Esophagus (tissue), 2 donors: ENCODE measurements around the gene SLC8A1. TPM values are rescaled to one million over a fixed set of nuclear protein-coding genes. Genes with fewer than 3 reads are reported as not detected.

ENCODE experiments used
- H3K27ac ChIP-seq, 2 donors: one replicate each; pipeline ENCODE4 v1.5.1; 2013; ENCODE audit warnings: low read depth in 2 of 2, mild to moderate bottlenecking in 2 of 2, inconsistent platforms in 1 of 2, low read length in 1 of 2, moderate library complexity in 1 of 2
- H3K27me3 ChIP-seq, 2 donors: one replicate each; pipeline ENCODE4 v1.6.1; 2013; ENCODE audit warnings: low read length in 2 of 2, control low read depth in 1 of 2, mild to moderate bottlenecking in 1 of 2; ENCODE audit not compliant: insufficient read depth in 2 of 2, control insufficient read depth in 1 of 2
- H3K36me3 ChIP-seq, 2 donors: one replicate each; pipeline ENCODE4 v1.6.1; 2013; ENCODE audit warnings: low read length in 1 of 2; ENCODE audit not compliant: control insufficient read depth in 2 of 2, insufficient read depth in 2 of 2
- H3K4me1 ChIP-seq, 2 donors: one replicate each; pipeline ENCODE4 v1.6.1; 2013; ENCODE audit warnings: low read length in 1 of 2; ENCODE audit not compliant: control insufficient read depth in 2 of 2, insufficient read depth in 2 of 2
- H3K4me3 ChIP-seq, 2 donors: one replicate each; pipeline ENCODE4 v1.5.1; 2013; ENCODE audit warnings: low read length in 2 of 2, mild to moderate bottlenecking in 2 of 2, low read depth in 1 of 2, moderate library complexity in 1 of 2
- H3K9me3 ChIP-seq, 2 donors: one replicate each; pipeline ENCODE4 v1.6.1; 2013; ENCODE audit warnings: mild to moderate bottlenecking in 2 of 2, low read depth in 1 of 2, low read length in 1 of 2, moderate library complexity in 1 of 2; ENCODE audit not compliant: control insufficient read depth in 2 of 2, insufficient read depth in 1 of 2
- WGBS, 2 donors: extraction: QIAGEN DNeasy Blood & Tissue Kit; methylation state at CpG; one replicate each; pipeline ENCODE4 v1.1.7; 2013; 5-methylcytosine and 5-hydroxymethylcytosine counted together
- polyA plus RNA-seq, 2 donors: library from polyadenylated mRNA; stranded (reverse); fragments of 200-250 nt; gene quantifications; one replicate each; pipeline ENCODE4 v1.2.3, GENCODE V29; 2013
- donor health status: healthy with polysubstance abuse.
- donor health status: Bipolar disorder and iron deficiency.

The SLC8A1 gene
- polyA plus RNA-seq, 2 donors: 0.26 to 0.73 TPM

GRCh38 chr2:40181855-40182254, 270.0 kb downstream of the SLC8A1 start:
- 83 to 90% methylated on average over 3 of the region's 3 CpGs for WGBS, 2 donors
- H3K27ac ChIP-seq: no peak overlapping the region
- no peaks in the 10 kb centered on the region for H3K9me3 ChIP-seq
- H3K36me3 ChIP-seq: no peaks in the 10 kb centered on the region
- H3K4me1 ChIP-seq: no peaks in the 10 kb centered on the region
- H3K27me3 ChIP-seq: no peaks in the 10 kb centered on the region
- no peak overlapping the region for H3K4me3 ChIP-seq

- no peaks in the 10 kb centered on the region for H3K4me1 ChIP-seq
- WGBS, 2 donors: 93 to 97% methylated on average over 2 of the region's 2 CpGs
- no peak overlapping the region for H3K27ac ChIP-seq
- no peaks in the 10 kb centered on the region for H3K27me3 ChIP-seq
- H3K4me3 ChIP-seq: no peak overlapping the region
- no peaks in the 10 kb centered on the region for H3K36me3 ChIP-seq
- no peaks in the 10 kb centered on the region for H3K9me3 ChIP-seq
Observed at GRCh38 chr2:40179801-40180200, 272.1 kb downstream of the SLC8A1 start.

GRCh38 chr2:40178971-40179370, 272.9 kb downstream of the SLC8A1 start:
- H3K36me3 ChIP-seq: no peaks in the 10 kb centered on the region
- no peak overlapping the region for H3K4me3 ChIP-seq
- H3K27ac ChIP-seq: no peak overlapping the region
- H3K9me3 ChIP-seq: no peaks in the 10 kb centered on the region
- H3K27me3 ChIP-seq: no peaks in the 10 kb centered on the region
- 76 to 78% methylated on average over 3 of the region's 3 CpGs for WGBS, 2 donors
- no peaks in the 10 kb centered on the region for H3K4me1 ChIP-seq

GRCh38 chr2:40178171-40178778, 273.6 kb downstream of the SLC8A1 start:
- Histone ChIP-seq H3K27me3 (no peaks in the 10 kb centered on the region), H3K27ac (no peak overlapping the region), H3K9me3 (no peaks in the 10 kb centered on the region), H3K36me3 (no peaks in the 10 kb centered on the region), H3K4me3 (no peak overlapping the region), H3K4me1 (no peaks in the 10 kb centered on the region)
- 92 to 93% methylated on average over 6 of the region's 6 CpGs for WGBS, 2 donors

- WGBS, 2 donors: 67 to 69% methylated on average over 6 of the region's 6 CpGs
- H3K4me1 ChIP-seq: no peaks in the 10 kb centered on the region
- no peak overlapping the region for H3K27ac ChIP-seq
- no peaks in the 10 kb centered on the region for H3K36me3 ChIP-seq
- H3K4me3 ChIP-seq: no peak overlapping the region
- no peaks in the 10 kb centered on the region for H3K9me3 ChIP-seq
- no peaks in the 10 kb centered on the region for H3K27me3 ChIP-seq
Observed at GRCh38 chr2:40177366-40177765, 274.5 kb downstream of the SLC8A1 start.

- 77% methylated on average over 2 of the region's 2 CpGs for WGBS, 2 donors
- H3K9me3 ChIP-seq: no peaks in the 10 kb centered on the region
- H3K4me1 ChIP-seq: no peaks in the 10 kb centered on the region
- no peaks in the 10 kb centered on the region for H3K27me3 ChIP-seq
- no peak overlapping the region for H3K27ac ChIP-seq
- H3K4me3 ChIP-seq: no peak overlapping the region
- no peaks in the 10 kb centered on the region for H3K36me3 ChIP-seq
Observed at GRCh38 chr2:40173276-40173675, 278.6 kb downstream of the SLC8A1 start.

- Histone ChIP-seq H3K27me3 (no peaks in the 10 kb centered on the region), H3K36me3 (no peaks in the 10 kb centered on the region), H3K27ac (no peak overlapping the region), H3K4me1 (no peaks in the 10 kb centered on the region), H3K4me3 (no peak overlapping the region), H3K9me3 (no peaks in the 10 kb centered on the region)
- 93 to 94% methylated on average over 3 of the region's 3 CpGs for WGBS, 2 donors
Observed at GRCh38 chr2:40169856-40170255, 282.0 kb downstream of the SLC8A1 start.

- no peaks in the 10 kb centered on the region for H3K9me3 ChIP-seq
- no peaks in the 10 kb centered on the region for H3K27me3 ChIP-seq
- no peaks in the 10 kb centered on the region for H3K4me1 ChIP-seq
- 86 to 97% methylated on average over 2 of the region's 2 CpGs for whole genome bisulfite sequencing, 2 donors
- no peaks in the 10 kb centered on the region for H3K36me3 ChIP-seq
- no peak overlapping the region for H3K4me3 ChIP-seq
- H3K27ac ChIP-seq: no peak overlapping the region
Observed at GRCh38 chr2:40169430-40169829, 282.5 kb downstream of the SLC8A1 start.

- Histone ChIP-seq H3K4me3 (no peak overlapping the region), H3K27ac (no peak overlapping the region), H3K4me1 (no peaks in the 10 kb centered on the region), H3K9me3 (no peaks in the 10 kb centered on the region), H3K27me3 (no peaks in the 10 kb centered on the region), H3K36me3 (no peaks in the 10 kb centered on the region)
- 18 to 46% methylated on average over 1 of the region's 1 CpG for WGBS, 2 donors
Observed at GRCh38 chr2:40168546-40168945, 283.3 kb downstream of the SLC8A1 start.

- Histone ChIP-seq H3K27me3 (no peaks in the 10 kb centered on the region), H3K36me3 (no peaks in the 10 kb centered on the region), H3K4me3 (no peak overlapping the region), H3K9me3 (no peaks in the 10 kb centered on the region), H3K4me1 (no peaks in the 10 kb centered on the region), H3K27ac (no peak overlapping the region)
- 61 to 77% methylated on average over 4 of the region's 4 CpGs for WGBS, 2 donors
Observed at GRCh38 chr2:40168032-40168431, 283.9 kb downstream of the SLC8A1 start.
